ENCODE data around the gene AHI1. TPM values are rescaled to one million over a fixed set of nuclear protein-coding genes. Genes with fewer than 3 reads are reported as not detected.
A peak's percentile ranks its signal among the peaks of the same experiment; 100 is the strongest.

Gene AHI1
- total and polyA plus RNA-seq, 2 of the 13 experiments (the other 11 are each of a cell fraction or from before 2014, with no cell fraction given): 7.2 to 18.6 TPM

- peak; percentile 87; the same call in 1 of the 2 replicates for TF ChIP-seq ZNF879 (CRISPR knock-in tag; IDR thresholded peaks at IDR 0.05)
- no peak for TF ChIP-seq SRF (IDR thresholded peaks at IDR 0.05; ENCODE audit: low read depth, low read length)
- TF ChIP-seq ZNF18 (CRISPR knock-in tag; IDR thresholded peaks at IDR 0.05; ENCODE audit: insufficient replicate concordance): peak; percentile 70
- TF ChIP-seq, protein P1, sequence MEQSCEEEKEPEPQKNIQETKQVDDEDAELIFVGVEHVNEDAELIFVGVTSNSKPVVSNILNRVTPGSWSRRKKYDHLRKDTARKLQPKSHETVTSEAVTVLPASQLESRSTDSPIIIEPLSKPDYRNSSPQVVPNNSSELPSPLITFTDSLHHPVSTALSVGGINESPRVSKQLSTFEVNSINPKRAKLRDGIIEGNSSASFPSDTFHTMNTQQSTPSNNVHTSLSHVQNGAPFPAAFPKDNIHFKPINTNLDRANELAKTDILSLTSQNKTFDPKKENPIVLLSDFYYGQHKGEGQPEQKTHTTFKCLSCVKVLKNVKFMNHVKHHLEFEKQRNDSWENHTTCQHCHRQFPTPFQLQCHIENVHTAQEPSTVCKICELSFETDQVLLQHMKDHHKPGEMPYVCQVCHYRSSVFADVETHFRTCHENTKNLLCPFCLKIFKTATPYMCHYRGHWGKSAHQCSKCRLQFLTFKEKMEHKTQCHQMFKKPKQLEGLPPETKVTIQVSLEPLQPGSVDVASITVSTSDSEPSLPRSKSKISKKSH (CRISPR knock-in tag; IDR thresholded peaks at IDR 0.05; ENCODE audit: borderline replicate concordance): peak; percentile 99
- TF ChIP-seq ZNF335 (CRISPR knock-in tag; IDR thresholded peaks at IDR 0.05): no peak
- TF ChIP-seq ZNF512 (CRISPR knock-in tag; IDR thresholded peaks at IDR 0.05): no peak
- no peak for TF ChIP-seq NBN (conservative IDR thresholded peaks at IDR 0.05)
- 0 out of 2 replicates have a peak, but pooled peaks have one; percentile 94 for TF ChIP-seq ZGPAT (CRISPR knock-in tag; IDR thresholded peaks at IDR 0.05)
- peak; percentile 83; the same call in 1 of the 2 replicates for TF ChIP-seq ZNF264 (CRISPR knock-in tag; IDR thresholded peaks at IDR 0.05)
- peak; percentile 43 for TF ChIP-seq ZBED4 (CRISPR knock-in tag; IDR thresholded peaks at IDR 0.05; ENCODE audit: borderline replicate concordance)
- peak; percentile 90; the same call in 1 of the 2 replicates for TF ChIP-seq ZFP41 (CRISPR knock-in tag; IDR thresholded peaks at IDR 0.05; ENCODE audit: borderline replicate concordance)
- no peak for TF ChIP-seq IKZF1 (IDR thresholded peaks at IDR 0.05)
- TF ChIP-seq ZNF512B (CRISPR knock-in tag; IDR thresholded peaks at IDR 0.05; ENCODE audit: borderline replicate concordance): no peak; the same call in 1 of the 2 replicates
- peak; percentile 95 for TF ChIP-seq MYC (CRISPR knock-in tag; IDR thresholded peaks at IDR 0.05; ENCODE audit: borderline replicate concordance)
- TF ChIP-seq POLR2G (IDR thresholded peaks at IDR 0.05; ENCODE audit: low read depth, low read length): peak; percentile 82
Observed at GRCh38 chr6:135497412-135498184, at the start of gene AHI1 (continued).
